ENCODE measurements around the gene LBX1.
A peak's percentile ranks its signal among the peaks of the same experiment; 100 is the strongest.

Gene LBX1

DNA sequence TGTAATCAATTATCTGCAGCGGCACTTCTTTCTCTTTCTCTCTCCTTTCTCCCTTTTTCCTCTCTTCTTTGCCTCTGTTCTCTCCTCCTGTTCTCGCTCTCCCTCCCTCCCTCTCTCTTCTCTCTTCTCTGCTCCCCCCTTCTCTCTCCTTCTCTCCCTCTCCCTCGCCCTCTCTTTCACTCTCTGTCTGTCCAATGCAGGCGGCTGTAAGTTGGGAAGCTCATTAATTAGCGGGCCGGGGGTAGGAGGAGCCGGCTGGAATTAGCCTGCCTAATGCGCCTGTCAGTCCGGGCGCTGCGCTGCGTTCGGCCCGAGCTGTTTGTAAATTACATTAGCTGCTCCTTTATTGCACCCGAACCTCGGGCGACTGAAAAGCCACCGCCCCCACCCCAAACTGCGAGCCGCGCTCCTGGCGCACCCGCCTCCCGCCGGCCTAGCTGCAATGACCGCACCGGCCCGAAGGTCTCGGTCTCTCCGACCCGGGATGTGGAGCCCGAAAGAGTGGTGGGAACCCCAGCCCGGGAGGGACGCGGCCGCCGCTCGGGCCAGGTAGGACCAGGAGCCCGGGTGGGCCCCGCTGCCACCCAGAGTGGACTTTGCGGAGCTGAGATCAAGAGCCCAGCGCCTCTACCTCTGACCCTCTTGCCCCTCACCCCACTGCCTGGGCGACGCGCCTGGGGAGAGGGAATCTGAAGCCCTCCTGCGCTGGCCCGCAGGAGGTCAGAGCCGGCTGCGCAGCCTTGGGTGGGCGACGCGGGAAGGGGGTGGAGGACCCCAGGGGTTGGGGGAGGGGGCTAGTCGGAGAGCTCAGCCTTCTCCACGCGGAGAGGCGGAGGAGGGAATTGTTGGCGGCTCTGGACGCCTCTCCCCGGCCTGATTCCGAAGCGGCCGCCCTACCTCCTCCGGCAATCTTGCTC lies at the start of gene LBX1:
Gene LBX1 (minus strand): TSS at position 198 of the 917 bp plus-strand sequence. CDS start 648 bp downstream, outside the sequence.
- DNase-seq (ENCODE audit: low read depth in 2 of 3, low spot score in 2 of 3): no peak

DNA sequence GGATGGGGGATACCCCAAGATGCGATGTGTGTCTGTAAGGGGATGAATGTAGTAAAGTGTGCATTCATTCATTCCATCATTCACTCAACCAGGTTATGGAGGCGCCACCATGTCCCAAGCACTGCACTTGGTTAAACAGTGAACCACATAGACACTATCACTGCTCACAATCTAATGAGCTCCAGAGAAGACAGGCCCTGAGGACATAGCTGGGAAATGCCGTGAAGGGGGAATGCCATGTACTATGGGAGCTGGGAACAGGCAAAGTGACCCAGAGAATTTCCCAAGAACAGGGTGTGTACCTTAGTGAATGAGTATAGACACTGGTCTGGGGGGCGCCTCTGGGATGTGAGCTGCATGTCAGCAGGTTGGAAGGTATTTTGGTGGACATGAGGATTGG lies 44.5 kb upstream of the LBX1 start:
- no peak for DNase-seq (ENCODE audit: low read depth in 2 of 3, low spot score in 2 of 3)

- no peak for DNase-seq (ENCODE audit: low read depth in 2 of 3, low spot score in 2 of 3)
Measured at GRCh38 chr10:101273330-101273729, 44.1 kb upstream of the LBX1 start.

GRCh38 chr10:101272229-101272868 lies 43.1 kb upstream of the LBX1 start:
- DNase-seq (ENCODE audit: low read depth in 2 of 3, low spot score in 2 of 3): peak in 2 of 3 experiments; percentile 8 to 46

- DNase-seq (ENCODE audit: low read depth in 2 of 3, low spot score in 2 of 3): no peak
Measured at GRCh38 chr10:101270763-101271162, 41.5 kb upstream of the LBX1 start.

DNA sequence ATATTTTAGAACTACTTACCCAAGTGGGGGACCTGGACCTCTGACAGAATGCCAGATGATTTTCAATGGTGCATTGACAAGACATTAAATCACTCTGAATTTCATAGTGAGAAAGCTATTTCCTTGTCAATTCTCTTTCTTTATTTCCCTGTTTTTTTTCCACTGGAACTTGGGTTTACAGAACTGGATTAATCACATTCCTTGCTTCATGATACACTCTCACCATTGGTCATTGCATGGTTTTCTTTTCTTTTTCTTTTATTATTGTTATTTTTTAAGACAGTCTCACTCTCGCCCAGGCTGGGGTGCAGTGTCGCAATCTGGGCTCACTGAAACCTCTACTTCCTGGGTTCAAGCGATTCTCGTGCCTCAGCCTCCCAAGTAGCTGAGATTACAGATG lies 38.5 kb upstream of the LBX1 start:
- no peak for DNase-seq (ENCODE audit: low read depth in 2 of 3, low spot score in 2 of 3)

GRCh38 chr10:101267290-101267680 lies 38.0 kb upstream of the LBX1 start:
- DNase-seq (ENCODE audit: low read depth in 2 of 3, low spot score in 2 of 3): no peak

GRCh38 chr10:101266381-101267289 lies 37.4 kb upstream of the LBX1 start:
- DNase-seq (ENCODE audit: low read depth in 2 of 3, low spot score in 2 of 3): no peak

DNA sequence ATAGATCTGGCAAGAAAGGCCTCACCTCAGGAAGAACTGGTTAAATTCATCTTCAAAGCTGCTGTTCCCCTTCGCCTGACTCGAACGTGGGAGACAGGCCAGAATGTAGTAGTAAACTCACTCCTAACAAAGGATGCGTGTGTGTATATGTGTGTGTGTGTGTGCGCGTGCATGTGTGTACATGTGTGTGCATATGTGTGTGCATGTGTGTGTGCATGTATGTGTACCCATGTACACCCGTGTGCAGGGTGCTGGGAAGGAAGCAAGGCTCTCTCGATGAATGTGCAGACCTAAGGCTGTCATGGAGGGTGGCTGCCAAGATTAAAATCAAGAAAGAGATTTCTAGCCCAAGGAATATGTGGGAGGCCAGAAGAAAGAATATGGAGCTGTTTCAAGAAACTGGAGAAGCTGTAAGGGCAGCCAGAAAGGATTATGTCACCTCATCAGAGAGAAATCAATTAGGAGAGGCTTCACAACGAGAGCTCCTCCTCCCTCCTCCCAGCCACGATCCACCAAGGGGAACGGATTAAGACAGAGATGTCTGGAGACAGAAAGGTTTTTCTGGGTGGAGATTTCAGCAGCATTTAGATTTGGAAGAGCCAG lies 34.0 kb upstream of the LBX1 start:
- no peak for DNase-seq (ENCODE audit: low read depth in 2 of 3, low spot score in 2 of 3)

DNA sequence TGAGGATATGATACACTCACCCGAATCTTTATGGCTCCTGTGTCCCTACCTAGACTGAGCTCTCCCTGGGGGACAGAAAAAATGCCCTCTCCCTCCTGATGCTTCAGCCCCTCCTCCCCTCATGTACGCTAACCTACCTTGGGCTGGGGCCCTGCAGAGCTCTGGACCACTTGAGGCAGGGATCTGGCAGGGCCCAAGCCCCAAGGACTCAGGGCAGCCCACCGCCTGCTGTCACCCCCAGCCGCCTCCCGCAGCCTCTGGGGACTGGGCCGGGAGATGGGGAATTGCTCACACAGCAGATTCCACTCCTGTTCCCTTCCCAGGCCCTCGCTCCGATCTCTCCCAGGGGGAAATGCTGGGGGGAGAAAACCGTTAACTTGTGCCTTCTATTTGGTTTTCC lies 32.9 kb upstream of the LBX1 start:
- no peak for DNase-seq (ENCODE audit: low read depth in 2 of 3, low spot score in 2 of 3)

GRCh38 chr10:101261702-101262101 lies 32.4 kb upstream of the LBX1 start:
- DNase-seq (ENCODE audit: low read depth in 2 of 3, low spot score in 2 of 3): no peak

DNA sequence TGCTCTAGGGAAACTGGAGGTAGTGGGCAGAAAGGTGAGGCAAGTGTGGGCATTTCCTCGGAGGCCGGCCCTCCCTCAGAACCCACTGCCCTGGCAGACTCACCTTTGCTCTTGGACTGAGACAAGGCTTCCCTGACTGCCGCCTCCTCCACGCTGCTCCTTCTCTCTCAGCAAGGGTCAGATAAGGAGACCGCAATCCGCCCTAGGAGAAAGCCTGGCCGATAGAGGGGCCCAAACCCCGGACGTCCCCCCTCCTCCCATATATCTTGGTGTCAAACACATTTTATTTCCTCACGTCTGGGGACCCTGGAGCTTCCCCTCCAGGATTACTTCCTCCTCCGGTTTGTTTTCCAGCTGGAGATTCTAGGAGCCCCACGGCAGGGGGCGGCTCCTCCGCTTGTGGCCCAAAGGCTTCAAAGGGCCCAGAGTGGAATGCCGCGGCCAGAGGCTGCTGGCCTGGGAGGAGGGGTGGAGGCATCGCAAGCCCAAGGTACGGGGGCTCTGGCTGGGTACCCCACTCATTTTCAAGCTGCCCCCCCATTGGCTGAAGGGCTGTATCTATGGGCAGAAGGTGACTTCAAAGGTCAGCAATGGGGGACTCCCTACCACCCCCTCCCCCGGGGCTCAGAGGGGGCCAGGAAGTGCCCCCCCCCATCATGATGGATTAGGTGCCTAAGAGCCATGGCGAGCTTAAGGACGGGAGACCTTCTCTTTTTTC lies 31.7 kb upstream of the LBX1 start:
- DNase-seq (ENCODE audit: low read depth in 2 of 3, low spot score in 2 of 3): no peak

- no peak for DNase-seq (ENCODE audit: low read depth in 2 of 3, low spot score in 2 of 3)
Measured at GRCh38 chr10:101258179-101258885, 29.1 kb upstream of the LBX1 start.

- DNase-seq (ENCODE audit: low read depth in 2 of 3, low spot score in 2 of 3): no peak
Measured at GRCh38 chr10:101257491-101257890, 28.2 kb upstream of the LBX1 start.

DNA sequence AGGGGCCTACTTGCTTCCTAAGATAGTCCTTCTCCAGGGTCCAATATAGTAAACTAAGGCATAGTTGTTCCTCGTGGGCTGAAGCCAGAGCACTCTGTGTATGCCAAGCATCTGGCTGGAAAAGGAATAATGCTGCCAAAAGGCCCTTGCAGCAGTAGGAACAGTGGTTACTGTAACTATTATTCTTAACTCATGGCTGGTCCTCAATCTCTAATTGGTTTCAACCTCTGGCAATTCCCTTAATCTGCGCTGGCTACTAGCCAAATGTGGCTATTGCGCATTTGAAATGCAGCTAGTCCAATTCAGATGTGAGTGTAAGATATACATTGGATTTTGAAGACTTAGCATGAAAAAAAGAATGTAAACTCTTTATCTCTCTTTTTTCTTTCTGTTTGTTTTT lies 27.8 kb upstream of the LBX1 start:
- DNase-seq (ENCODE audit: low read depth in 2 of 3, low spot score in 2 of 3): no peak

- DNase-seq (ENCODE audit: low read depth in 2 of 3, low spot score in 2 of 3): no peak
Measured at GRCh38 chr10:101256387-101256786, 27.1 kb upstream of the LBX1 start.

- no peak for DNase-seq (ENCODE audit: low read depth in 2 of 3, low spot score in 2 of 3)
Measured at GRCh38 chr10:101250136-101250535, 20.9 kb upstream of the LBX1 start.

- no peak for DNase-seq (ENCODE audit: low read depth in 2 of 3, low spot score in 2 of 3)
Measured at GRCh38 chr10:101249171-101249581, 19.9 kb upstream of the LBX1 start.

- no peak for DNase-seq (ENCODE audit: low read depth in 2 of 3, low spot score in 2 of 3)
Measured at GRCh38 chr10:101246639-101247038, 17.4 kb upstream of the LBX1 start.

Measured in activated CD8-positive, alpha-beta memory T cell treated with anti-CD3 and anti-CD28 coated beads for 48 hours (primary cell).